Measurements from ENCODE around the gene F5.

F5 gene

DNA sequence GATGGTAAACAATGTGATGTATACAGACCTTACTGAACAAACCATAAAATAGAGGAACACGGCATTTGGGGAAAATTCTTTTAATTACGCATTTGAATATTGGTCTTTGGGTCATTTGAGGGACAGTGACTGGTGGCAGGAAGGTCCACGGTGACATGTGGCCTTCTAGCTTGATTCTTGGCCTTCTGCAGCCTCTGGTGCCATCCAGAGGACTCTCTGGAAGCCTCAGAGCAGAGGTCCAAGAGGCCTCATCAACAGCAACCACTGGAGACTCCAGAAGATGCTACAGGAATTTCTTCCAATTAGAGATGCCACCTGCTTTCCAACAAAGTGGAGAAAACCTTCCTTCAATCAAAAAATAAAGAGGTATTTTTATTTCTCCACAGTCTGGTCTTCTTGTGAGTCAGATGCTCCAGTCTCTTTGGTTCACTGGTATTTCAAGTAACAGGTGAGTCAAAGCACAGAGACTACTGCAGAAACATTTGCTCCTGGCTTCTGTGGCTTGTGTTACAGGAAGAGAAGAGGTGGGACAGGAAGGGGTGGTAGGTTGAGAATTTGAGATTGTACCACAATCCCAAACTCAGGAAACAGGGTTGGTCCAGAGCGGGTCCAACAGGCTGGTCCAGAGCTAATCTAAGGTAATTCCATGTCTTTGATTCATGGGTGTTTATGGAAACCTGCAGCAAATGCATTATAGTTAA is 2.7 kb upstream of the F5 start:
- no peak for DNase-seq (ENCODE audit: low read depth in 2 of 2)

GRCh38 chr1:169588112-169588511 is 1.8 kb upstream of the F5 start:
- DNase-seq (ENCODE audit: low read depth in 2 of 2): no peak

DNA sequence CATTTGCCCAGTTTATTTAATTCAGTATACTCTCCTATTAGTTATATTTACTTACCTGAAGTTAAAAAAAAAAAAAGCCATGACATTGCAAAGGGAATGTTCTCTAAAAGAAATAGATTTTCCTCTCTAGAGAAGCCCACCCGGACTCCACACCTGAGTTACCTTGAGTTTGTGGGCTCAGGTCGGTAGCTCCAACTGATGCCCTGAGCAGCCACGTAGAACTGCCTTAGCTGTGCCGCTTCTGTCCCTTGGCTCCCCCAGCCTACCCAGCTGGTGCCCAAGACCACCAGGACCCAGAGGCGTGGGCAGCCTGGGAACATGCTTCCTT is 250 bp downstream of the F5 start:
- no peak for DNase-seq (ENCODE audit: low read depth in 2 of 2)

GRCh38 chr1:169585181-169585580 is 1.1 kb downstream of the F5 start:
- DNase-seq (ENCODE audit: low read depth in 2 of 2): no peak

DNA sequence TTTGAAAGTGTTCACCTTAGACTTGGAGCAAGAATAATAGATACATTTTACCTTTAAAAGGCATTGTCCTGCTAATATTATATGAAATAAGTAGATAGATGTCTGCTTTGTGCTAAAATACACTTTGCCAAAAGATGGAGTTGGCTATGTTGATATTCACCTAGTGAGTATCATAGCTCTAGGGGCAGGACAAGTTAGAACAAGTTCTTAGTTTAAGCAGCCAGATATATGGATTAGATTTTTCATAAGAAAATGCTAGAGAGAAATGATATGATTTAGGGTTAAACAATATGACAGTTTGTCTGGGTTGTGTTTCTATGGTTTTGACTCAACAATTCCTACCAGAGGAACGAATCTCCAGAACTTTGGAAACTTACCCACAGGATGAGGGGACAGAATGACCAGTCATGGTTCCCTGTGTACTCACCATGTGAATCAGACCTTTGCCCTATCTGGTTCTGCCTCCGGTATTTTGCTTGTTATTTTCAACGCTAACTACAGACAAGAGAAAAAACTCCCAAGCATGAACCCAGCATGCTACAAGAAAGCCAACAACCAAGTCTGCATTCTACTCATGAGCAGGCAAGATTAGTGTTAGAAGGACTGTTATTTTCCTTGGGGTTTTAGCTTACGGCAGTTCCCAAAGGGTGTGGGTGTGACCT is 1.7 kb downstream of the F5 start:
- DNase-seq (ENCODE audit: low read depth in 2 of 2): no peak

DNA sequence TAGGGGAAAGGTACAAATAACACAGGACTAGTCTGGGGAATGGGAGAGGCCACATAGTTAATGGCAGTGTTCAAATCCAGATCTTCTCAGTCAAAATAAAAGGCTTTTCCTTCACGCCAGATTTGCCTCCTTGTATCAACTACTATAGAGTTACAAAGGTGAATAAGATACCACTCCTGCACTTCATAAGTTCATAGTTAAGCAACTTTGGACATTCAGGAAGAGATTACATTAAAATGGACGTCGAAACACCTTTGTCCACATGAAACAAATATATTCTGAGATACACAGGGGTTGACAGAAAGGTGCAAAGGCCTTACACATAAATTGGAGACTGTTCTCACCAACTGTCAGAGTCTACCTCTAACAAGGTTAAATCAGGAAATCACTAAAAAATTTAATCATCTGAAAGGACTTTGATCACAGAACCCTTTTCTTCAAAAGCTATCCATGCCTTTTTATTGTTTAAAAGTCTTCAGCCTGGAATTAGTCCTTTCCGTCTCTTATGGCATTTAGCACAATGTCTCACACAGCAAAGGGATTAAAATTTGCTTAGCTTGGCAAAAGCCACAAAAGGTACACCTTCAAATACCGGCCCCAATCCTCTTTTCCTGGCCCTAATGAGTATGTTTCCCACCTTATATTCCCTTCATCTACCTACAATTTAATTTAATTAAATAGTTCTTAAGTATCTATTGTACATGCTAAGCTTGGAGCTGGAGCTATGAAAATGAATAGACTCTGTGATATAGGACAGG is 8.1 kb downstream of the F5 start:
- no peak for DNase-seq (ENCODE audit: low read depth in 2 of 2)

GRCh38 chr1:169576935-169577331 is 9.3 kb downstream of the F5 start:
- DNase-seq (ENCODE audit: low read depth in 2 of 2): no peak

DNA sequence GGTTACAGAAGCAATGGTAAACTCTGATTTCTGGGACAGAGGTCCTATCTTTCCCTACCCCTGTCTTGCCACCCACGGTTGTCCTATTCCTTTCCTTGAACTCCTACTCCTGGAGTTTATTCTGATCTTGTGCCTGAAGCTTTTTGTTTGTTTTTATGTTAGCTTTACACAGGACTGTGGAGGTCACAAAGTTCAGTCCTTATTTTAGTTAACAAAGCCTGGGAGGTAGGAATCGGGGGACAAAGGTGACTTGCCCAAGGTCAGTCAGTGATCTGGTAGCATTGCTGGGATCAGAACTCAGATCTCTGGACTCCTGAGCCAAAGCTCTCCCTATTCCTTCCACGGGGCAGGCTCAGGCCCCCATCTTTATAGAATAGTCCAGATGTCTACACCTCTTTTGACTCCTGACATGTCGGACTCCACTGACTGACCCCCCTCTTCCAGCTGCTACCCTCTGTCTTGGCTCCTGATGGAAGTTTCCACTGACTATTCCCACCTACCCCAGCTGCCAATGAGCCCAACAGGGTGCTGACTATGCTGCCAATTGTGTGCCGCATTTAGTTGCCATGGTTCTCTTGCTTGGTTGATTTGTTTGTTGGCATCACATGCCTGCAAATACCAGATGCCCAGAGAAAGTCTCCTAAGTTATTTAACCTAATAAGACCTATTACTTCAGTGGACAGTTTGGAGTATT is 9.9 kb downstream of the F5 start:
- DNase-seq (ENCODE audit: low read depth in 2 of 2): no peak

- no peak for DNase-seq (ENCODE audit: low read depth in 2 of 2)
Measured at GRCh38 chr1:169574336-169574735, 11.9 kb downstream of the F5 start.

GRCh38 chr1:169572187-169572586 is 14.1 kb downstream of the F5 start:
- DNase-seq (ENCODE audit: low read depth in 2 of 2): no peak

DNA sequence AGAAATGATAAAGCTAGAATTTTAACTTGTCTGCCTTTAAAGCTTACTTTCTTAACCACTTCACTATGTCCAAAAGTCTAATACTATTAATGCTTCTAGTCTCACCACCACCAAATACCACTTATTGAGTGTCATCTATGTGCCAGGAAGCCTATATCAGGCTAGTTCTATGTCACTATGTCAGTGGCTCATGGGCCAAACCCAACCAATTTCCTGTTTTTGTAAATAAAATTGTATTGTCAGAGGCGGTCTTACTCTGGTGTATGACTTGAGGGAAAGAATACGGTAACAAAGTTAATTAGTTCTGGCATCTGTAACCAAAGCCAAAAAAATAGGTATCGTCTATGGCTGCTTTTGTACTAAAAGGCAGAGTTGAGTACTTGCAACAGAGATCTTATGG is 14.8 kb downstream of the F5 start:
- DNase-seq (ENCODE audit: low read depth in 2 of 2): no peak

DNA sequence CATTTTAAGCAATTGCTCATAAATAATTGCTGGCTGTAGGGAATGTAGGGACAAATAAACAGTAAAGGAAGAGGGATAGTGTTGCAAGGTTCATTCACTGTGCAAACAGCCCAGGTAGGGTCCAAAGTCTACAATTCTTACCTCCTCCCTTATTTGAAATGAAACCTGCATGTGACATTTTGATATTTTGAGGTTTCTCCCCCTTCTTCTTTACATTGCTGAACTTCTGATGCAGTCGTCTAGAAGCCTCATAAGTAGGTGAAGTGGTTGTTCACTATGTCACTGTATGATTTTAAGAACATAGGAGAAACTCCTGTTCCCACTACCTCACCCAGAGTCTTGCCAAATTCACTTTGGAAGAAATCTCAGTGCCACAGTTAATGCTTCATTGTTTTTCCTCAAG is 16.1 kb downstream of the F5 start:
- DNase-seq (ENCODE audit: low read depth in 2 of 2): no peak

GRCh38 chr1:169568497-169568896 is 17.8 kb downstream of the F5 start:
- no peak for DNase-seq (ENCODE audit: low read depth in 2 of 2)

DNA sequence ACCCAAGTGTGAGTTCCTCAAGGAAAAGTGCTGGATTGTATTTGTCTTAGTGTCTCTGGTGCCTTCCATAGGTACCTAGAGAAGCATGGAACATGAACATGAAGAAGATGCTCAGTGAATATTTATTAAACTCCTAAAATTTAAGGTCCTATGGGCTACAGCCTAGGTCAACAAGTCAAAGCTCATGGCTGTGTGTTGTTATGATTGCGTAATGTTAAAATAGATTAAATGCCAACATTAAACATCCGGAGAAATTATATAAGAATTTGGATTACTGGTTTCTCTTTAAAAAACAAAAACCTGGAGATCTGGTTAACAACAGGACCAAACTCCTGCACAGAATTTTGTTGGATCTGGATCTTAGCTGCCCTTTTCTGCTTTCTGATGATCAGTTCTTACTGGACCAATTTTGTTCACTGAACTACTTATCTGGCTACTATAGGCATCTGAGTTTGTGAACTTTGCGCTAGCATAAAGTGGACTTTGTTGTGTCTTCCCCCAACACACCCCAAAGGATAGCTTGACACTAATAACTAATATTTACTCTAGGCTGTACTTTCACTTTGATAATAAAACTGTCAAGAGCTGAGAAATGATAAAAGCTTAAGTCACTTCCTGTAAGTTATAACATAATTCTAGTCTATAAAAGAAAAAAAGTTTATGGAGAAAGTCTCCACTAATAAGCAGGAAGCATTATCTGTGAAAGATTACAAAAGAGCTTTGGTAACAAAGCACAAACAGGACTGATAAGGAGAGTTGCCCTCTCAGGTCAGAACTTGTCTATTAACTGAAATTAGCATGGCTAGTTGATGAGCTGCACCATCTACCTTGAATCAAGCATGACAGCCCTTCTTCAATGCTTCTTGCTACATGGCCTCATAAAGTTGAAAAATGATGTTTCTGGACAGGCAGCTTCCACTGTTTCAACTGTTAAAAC is 20.7 kb downstream of the F5 start:
- DNase-seq (ENCODE audit: low read depth in 2 of 2): no peak

DNA sequence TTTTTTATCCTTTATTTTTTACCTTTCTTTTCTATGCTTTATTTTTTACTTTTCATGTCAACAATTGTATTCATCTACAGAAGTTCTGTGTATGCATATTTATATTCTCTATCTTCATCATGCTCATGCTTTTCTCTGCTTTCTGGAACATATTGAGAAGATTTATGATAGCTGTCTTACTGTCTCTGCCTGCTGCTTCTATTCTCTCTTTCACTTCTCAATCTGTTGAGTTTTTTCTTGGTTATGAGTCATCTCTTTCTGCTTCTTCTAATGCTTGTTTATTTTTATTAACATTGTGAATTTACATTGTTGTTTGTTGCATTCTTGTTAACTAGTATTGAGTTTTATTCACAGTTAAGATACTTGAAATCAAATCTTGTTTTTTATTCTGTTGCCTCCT is 22.6 kb downstream of the F5 start:
- DNase-seq (ENCODE audit: low read depth in 2 of 2): no peak

DNA sequence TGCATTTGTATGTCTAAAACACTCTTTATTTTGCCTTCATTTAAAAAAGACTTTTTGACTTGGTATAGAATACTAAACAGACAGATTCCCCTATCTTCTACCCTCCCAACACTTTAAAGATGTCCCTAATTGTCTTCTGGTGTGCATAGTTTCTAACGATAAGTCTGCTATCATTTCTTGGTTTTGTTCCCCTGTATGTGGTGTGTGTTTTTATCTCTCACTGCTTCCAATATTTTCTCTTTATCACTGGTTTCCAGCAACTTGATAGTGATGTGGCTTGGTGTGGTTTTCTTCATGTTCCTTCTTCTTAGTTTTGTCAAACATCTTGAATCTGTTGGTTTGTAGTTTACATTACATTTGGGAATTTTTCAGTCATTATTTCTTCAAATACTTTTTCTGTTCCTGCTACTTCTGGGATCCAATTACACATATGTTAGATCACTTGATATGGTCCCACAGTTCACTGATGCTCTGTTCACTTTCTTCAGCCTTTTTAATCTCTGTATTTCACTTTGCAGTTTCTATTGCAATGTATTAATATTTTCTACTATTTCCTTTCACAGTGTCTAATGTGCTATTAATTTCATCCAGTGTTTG is 23.2 kb downstream of the F5 start:
- DNase-seq (ENCODE audit: low read depth in 2 of 2): no peak

DNA sequence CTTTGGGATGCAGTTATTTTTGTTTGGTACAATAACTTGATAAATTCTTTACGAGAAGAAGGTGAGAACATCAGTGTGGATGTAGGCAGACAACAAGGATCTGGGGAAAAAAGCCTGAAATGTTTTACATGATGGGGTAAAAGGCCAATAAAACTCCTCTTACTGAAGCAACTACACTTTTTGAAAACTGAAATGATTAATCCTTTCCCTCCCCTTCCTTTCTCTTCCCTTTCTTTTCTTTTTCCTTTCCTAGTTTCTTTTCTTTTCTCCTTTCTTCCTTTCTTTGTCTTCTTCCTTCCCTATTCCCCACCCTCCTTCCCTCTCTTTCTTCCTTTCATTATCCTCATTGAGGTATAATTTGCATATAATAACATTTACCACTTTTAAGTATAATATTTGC is 24.6 kb downstream of the F5 start:
- DNase-seq (ENCODE audit: low read depth in 2 of 2): no peak

- DNase-seq (ENCODE audit: low read depth in 2 of 2): no peak
Measured at GRCh38 chr1:169557131-169557530, 29.1 kb downstream of the F5 start.

DNA sequence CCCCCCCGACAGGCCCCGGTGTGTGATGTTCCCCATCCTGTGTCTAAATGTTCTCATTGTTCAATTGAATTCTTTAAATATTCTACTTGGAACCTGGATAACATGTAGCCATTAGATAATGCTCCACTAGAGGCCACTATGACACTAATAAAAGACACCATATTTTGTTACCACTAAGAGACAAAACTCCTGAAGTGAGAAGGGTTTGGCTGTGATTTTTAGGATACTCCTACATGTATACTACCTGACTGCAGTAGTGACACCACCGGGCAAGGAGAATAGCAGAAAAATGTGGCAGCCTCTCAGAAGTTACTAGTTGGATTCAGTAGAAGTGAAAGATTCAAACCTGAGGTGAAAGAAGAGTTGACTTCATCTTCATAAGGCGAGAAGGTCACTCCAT is 36.0 kb downstream of the F5 start:
- DNase-seq (ENCODE audit: low read depth in 2 of 2): no peak

- no peak for DNase-seq (ENCODE audit: low read depth in 2 of 2)
Measured at GRCh38 chr1:169548282-169548681, 38.0 kb downstream of the F5 start.

Data from stimulated activated CD8-positive, alpha-beta memory T cell treated with anti-CD3 and anti-CD28 coated beads, Interleukin-15, amount 100 ng/mL, for 4 hours (primary cell).